Activated CD8-positive, alpha-beta memory T cell treated with anti-CD3 and anti-CD28 coated beads for 24 hours (primary cell): ENCODE data around the gene RNF220.
"Not testable (repeated sequence)": the region's sequence is repeated elsewhere in the genome, so short reads cannot be mapped to it uniquely, and the experiment has no call there.

Experiments used
- DNase-seq: peaks from one replicate; pipeline ENCODE4 v3.0.0-alpha.2; 2020

Gene RNF220

GRCh38 chr1:44497422-44498170 is 92.5 kb downstream of the RNF220 start:
- DNase-seq = no peak

GRCh38 chr1:44499306-44499705 is 94.3 kb downstream of the RNF220 start:
- DNase-seq = no peak

- no peak for DNase-seq
Observed at GRCh38 chr1:44500181-44501046, 95.4 kb downstream of the RNF220 start.

GRCh38 chr1:44501047-44501890 is 96.2 kb downstream of the RNF220 start:
- no peak for DNase-seq

- not testable (repeated sequence) for DNase-seq
Observed at GRCh38 chr1:44502823-44503222, 97.8 kb downstream of the RNF220 start.

GRCh38 chr1:44503625-44504024 is 98.6 kb downstream of the RNF220 start:
- DNase-seq = no peak

- no peak for DNase-seq
Observed at GRCh38 chr1:44505210-44505993, 100.3 kb downstream of the RNF220 start.

GRCh38 chr1:44507490-44508396 is 102.7 kb downstream of the RNF220 start:
- no peak for DNase-seq

- no peak for DNase-seq
Observed at GRCh38 chr1:44508397-44508745, 103.3 kb downstream of the RNF220 start.

- DNase-seq = no peak
Observed at GRCh38 chr1:44511363-44511762, 106.3 kb downstream of the RNF220 start.

- no peak for DNase-seq
Observed at GRCh38 chr1:44511769-44512168, 106.7 kb downstream of the RNF220 start.

GRCh38 chr1:44512313-44512885 is 107.3 kb downstream of the RNF220 start:
- no peak for DNase-seq

GRCh38 chr1:44513111-44513510 is 108.1 kb downstream of the RNF220 start:
- no peak for DNase-seq

- DNase-seq = no peak
Observed at GRCh38 chr1:44514673-44515072, 109.6 kb downstream of the RNF220 start.

- no peak for DNase-seq
Observed at GRCh38 chr1:44515416-44515815, 110.4 kb downstream of the RNF220 start.

- DNase-seq = no peak
Observed at GRCh38 chr1:44519035-44519676, 114.1 kb downstream of the RNF220 start.

- DNase-seq = no peak
Observed at GRCh38 chr1:44521378-44522080, 116.5 kb downstream of the RNF220 start.

GRCh38 chr1:44523593-44524591 is 118.8 kb downstream of the RNF220 start:
- no peak for DNase-seq
